Frontal cortex (tissue), 4 donors: ENCODE measurements around the gene CFAP206. TPM values are rescaled to one million over a fixed set of nuclear protein-coding genes. Genes with fewer than 3 reads are reported as not detected.

Experiments used
- DNase-seq, 2 donors: peaks; one replicate each; pipeline ENCODE4 v3.0.0; 2012; ENCODE audit warnings: low spot score in 2 of 2
- FAIRE-seq: peaks from 2 replicates; lab custom pipeline; 2012; peaks lifted over from hg19 to GRCh38; lab: Jason Lieb, UNC
- total RNA-seq: library from RNA; depleted of rRNA; stranded (reverse); fragments of >200 nt; gene quantifications from one replicate; pipeline ENCODE4 v1.2.3, GENCODE V29; 2014
- donor health status: control.
- donor health status: control.
- donor health status: control.

The CFAP206 gene
- total RNA-seq: 2.0 TPM

DNA sequence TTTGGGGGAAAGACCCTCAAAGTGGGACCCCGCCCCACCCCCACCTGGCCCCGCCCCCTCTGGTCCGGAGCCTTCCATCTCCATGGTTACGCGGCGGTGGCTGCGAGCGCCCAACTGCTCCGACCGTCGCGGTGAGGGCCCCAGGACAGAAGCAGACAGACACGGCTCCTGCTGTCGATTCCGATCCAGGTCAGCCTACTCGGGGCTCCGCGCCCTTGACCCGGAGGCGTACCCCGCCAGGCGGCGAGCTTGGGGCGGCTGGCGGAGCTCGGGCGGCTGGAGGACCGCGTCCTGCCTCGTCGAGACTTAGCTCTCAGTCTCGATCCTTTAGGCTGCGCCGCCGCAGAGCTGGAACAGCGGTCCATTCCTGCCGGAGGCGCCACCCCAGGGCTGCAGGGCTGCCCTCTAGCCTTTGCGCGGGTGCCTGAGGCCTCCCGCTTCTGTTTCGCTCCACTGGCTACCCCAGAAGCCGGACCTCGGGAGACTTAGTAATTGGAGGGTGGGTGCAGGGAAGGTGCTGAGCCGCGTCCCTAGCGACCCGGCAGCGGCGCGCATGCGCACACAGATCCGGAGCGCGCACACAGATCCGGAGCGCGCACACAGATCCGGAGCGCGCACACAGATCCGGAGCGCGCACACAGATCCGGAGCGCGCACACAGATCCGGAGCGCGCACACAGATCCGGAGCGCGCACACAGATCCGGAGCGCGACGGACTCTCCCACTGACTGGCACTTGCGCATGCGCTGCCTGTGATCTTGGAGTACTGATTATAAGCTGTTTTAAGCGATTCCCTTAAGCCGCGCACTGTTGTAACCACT, at the start of gene CFAP206:
Gene CFAP206 (plus strand): TSS at position 72 of the 820 bp plus-strand sequence. CDS start 1,868 bp downstream, outside the sequence.
- DNase-seq (peak; percentile 76 to 79), FAIRE-seq (no peak)

- no peak for DNase-seq
- no peak for FAIRE-seq
Observed at GRCh38 chr6:87364602-87365252, 43.0 kb upstream of the CFAP206 start.

- FAIRE-seq (no peak), DNase-seq (no peak)
Observed at GRCh38 chr6:87366072-87366827, 41.5 kb upstream of the CFAP206 start.

- FAIRE-seq (no peak), DNase-seq (no peak)
Observed at GRCh38 chr6:87366899-87367298, 40.9 kb upstream of the CFAP206 start.

DNA sequence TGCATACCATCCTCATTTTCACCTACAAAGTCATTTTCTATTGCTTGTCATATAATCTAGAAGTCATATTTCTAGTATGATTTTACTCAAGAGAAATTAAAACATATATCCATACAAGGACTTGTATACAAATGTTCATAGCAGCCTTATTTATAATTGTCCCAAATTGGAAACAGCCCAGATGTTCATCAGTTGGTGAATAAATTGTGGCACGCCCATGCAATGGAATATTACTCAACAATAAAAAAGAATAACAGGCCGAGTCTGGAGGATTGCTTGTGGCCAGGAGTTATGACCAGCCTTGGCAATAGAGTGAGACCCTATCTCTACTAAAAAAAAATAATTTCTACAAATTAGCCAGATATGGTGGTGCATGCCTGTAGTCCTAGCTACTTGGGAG, 34.4 kb upstream of the CFAP206 start:
- FAIRE-seq: no peak

DNA sequence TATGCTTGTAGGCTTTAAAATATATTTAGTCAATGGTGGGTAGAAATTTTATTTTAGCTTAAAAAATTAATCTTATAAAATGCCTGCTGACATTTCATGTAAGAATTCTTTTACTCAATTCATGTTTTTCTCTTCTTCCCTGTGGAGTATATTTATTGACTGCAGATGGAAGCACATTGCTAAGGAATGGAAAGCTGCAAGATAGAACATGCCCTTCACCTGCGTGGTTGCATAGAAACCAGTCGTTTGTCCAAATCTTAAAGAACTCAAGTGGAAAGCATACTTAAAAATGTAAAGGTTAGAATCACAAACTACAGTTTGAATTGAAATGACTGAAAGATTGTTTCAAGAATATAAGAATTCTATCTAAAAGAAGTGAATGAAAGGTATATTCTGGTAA, 32.5 kb upstream of the CFAP206 start:
- DNase-seq (no peak), FAIRE-seq (no peak)

More for the DNA sequence above, 34.4 kb upstream of the CFAP206 start:
- DNase-seq: no peak

DNA sequence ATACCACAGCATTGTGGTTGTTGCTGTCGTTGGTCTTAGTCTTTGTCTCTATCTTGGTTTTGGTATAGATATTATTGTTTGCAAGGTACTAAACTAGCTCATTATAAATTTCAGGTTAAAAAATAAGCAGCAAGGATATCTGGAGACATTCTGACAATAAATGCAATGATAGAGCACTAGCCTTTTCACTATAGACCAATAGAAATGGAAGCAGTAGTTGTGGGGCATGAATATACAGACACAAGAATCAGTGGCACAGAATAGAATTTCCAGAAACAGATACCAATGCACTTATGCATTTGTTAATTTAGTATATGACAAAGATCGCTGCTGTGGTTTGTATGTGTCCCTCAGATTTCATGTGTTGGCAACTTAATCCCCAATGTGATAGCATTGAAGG, 31.1 kb upstream of the CFAP206 start:
- FAIRE-seq (no peak), DNase-seq (no peak)

DNA sequence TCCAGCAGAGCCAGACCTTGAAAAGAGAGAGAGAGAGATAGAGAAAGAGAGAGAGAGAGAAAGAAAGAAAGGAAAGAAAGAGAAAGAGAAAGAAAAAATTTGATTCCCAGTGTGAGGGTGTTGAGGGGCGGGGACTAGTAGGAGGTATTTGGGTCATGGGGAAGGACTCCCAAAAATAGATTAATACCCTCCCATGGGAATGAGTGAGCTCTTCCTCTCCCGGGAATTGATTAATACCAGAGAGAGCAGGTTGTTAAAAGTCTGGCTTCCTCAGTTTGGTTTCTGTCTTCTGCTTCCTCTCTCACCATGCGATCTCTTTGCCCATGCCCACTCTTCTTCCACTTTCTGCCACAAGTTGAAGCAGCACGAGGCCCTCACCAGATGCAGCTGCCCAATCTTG, 28.8 kb upstream of the CFAP206 start:
- FAIRE-seq (no peak), DNase-seq (no peak)

DNA sequence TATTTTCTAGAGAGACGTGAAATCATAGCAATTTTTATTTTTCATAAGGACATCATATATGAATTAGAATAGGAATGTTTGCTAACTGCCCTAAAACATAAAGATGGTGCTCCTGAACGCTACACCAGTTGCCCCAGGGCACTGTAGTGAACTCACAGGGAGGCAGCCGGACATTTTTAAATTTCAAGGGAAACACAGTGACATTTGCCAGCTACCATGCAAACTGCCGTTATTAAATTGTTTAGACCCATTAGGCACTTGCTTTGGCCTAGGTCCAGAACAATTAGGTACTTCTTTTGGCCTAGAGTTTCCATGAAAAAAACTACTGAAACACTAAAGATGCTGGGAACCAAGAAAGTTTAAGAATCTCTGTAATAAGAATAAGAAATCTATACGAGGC, 24.9 kb upstream of the CFAP206 start:
- FAIRE-seq (no peak), DNase-seq (no peak)

DNA sequence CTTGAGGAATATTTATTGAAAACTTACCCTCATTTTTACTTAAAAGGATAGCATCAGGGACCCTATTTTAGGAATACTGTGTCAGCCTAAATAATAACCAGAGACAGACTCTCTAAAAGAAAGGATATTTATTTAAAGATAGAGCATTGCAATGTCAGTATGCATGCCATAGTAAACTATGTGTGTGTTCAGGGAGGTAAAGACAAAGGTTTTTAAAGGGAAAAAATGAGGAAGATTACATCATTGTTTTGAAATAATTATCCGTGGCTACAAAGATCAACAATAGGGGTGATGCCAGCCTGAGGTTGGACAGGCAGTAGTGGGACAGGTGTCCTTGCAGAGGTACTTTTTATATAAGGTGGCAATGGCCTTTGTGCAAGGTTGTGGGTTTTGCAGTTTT, 23.7 kb upstream of the CFAP206 start:
- no peak for DNase-seq
- FAIRE-seq: no peak

DNA sequence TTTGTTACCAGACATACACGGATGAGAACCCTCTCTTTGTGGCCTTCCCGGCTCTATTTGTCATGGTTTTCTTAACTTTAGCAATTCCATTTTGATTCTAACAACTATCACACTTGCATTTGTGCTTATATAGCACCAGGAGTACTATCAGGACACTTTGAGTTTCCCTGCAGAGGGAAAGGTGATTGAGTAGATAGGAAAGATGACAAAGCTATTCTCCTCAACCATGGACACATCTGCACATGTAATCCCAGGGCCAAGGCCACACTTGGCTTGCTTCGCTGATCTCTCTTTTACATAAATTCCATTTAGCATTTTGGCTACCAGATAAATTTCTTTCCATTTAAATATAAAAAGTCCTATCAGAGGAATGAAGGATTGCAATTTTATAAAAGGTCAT, 23.3 kb upstream of the CFAP206 start:
- DNase-seq: no peak
- no peak for FAIRE-seq

GRCh38 chr6:87391334-87391733, 16.4 kb upstream of the CFAP206 start:
- no peak for FAIRE-seq
- DNase-seq: no peak

DNA sequence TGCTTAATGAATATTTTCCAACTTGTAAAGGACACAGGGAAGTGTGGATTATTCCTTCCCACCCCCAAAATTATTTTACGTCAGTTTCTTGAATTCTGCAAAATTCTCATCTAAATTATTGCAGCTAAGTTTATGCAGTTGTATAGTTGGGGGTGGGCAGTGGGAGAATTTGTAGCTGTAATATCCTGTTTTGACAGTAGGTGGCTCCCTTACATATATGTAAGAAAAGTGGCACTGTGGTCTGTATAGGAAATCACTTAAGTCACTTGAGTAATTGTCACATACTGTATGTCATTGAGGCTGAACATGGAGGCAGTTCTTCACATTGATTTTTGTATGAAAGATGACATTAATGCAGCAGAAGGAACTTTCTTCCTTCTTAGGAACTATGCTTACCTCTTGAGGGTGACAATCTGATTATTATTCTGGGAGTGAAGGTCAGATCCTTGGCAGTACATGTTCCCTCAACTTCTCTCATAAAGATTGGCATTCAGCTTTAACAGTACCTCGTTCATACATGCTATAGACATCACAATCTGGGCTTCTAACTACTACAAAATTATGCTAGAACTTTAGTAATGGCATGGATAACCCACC, 14.6 kb upstream of the CFAP206 start:
- FAIRE-seq: peak; percentile 76

GRCh38 chr6:87395431-87395830, 12.3 kb upstream of the CFAP206 start:
- DNase-seq (no peak), FAIRE-seq (no peak)

More for the DNA sequence above, 14.6 kb upstream of the CFAP206 start:
- peak in 1 of 2 donors; percentile 27 for DNase-seq

DNA sequence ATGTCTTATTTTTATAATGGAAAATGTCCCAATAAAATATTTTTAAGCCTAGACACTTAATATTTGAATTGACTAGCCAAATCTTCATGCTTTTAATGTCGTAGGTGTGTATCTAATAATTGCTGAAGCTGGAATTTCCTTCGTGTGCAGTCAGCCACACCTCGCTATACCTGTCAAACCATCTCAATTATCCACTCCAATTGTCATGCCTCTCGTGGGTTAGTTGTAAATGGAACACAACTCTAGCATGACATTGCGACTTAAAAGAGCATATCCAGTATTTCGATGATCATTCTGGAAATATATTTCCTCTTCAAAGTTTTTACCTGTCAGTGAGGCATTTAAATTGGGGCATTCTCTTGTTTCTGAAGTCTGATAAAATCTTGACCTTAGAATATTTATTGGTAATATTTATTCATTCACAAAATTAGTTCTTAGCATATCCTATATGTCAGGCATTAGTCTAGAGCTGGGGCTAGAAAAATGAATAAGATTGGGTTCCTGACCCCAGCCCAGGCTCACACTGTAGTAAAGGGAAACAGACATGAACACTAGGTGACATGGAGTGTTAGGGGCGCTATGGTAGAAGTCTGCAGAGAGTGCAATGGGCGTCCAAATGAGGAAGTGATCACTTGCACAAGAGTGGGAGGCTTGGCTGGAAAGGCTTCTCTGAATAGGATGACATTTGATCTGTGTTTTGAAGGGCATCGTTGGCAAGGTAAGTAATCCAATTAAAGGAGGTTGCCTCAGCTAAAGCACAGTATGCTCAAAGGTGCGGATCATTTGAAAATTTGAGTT, 11.0 kb upstream of the CFAP206 start:
- FAIRE-seq: no peak

DNA sequence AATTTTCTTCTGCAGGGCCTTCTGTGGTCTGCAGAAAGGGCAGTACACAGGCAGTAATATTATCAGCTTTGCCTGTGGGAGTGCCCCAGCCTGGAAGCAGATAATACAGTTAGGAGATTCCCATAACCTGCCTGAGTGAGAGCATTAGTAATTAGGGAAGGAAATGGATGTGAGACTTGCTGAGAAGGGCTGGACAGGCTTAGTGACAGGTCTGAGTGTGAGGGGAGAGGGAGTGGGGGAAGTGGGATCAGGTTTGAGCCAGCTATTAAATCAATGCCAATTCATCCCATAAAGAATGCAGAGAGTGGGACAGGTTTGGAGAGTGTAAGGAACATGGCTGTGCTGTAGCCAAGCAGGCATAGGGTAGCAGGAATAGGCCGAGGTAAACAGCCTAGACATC, 10.1 kb upstream of the CFAP206 start:
- no peak for FAIRE-seq

More for the DNA sequence above, 11.0 kb upstream of the CFAP206 start:
- DNase-seq: no peak

GRCh38 chr6:87401832-87402231, 5.9 kb upstream of the CFAP206 start:
- DNase-seq (no peak), FAIRE-seq (no peak)

More for the DNA sequence above, 10.1 kb upstream of the CFAP206 start:
- no peak for DNase-seq

DNA sequence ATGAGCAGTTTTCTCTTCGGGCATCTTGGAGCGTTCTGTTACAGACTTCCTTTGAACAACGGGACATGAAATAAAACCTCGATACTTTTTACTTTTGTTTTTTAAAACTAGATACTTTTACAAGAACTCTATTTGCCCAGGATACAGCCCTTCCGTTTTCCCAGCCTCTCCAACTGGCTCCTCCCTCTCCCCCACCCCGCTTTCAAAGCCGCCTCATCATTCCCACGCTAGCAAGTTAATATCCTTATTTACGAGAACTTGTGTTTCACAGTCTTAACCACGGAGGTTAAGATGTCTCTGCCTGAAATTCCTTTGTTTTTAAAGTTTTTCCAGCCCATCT, 241 bp upstream of the CFAP206 start:
- DNase-seq: peak in 1 of 2 donors; percentile 26
- no peak for FAIRE-seq

GRCh38 chr6:87408721-87409155, 966 bp downstream of the CFAP206 start:
- DNase-seq: no peak
- no peak for FAIRE-seq
